GM12865 (cell line): ENCODE measurements around the gene CRB3.

Experiments used
- DNase-seq: peaks from one replicate; pipeline ENCODE4 v3.0.0; 2010; ENCODE audit warnings: low read depth
- H3K4me3 ChIP-seq: 2 replicates; pipeline ENCODE4 v1.5.1; 2011; ENCODE audit warnings: mild to moderate bottlenecking, low read depth, low read length, control low read depth
- CTCF ChIP-seq: IDR thresholded peaks from 2 replicates; pipeline ENCODE4 v1.5.1; 2011; ENCODE audit warnings: low read length, control low read depth, low read depth, inconsistent platforms; ENCODE audit not compliant: insufficient read depth; ENCODE audit errors: missing control alignments

Gene CRB3

DNA sequence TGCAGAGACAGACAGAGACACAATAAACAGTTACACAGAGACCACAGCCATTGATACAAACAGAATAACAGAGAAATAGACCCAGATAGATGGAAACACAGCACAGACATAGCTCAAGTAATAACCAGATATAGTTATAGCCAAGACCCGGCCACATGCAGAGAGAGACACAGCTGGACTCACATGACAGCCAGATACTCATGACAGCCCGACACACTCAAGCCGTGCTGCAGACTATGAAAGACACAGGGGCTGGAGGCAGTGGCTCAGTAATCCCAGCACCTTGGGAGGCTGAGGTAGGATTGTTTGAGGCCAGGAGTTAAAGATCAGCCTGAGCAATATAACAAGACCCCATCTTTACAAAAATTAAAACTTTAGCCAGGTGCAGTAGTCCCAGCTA lies 19.2 kb downstream of the CRB3 start:
- no peak for TF ChIP-seq CTCF
- no peak for DNase-seq
- H3K4me3 ChIP-seq = no peak overlapping the region

DNA sequence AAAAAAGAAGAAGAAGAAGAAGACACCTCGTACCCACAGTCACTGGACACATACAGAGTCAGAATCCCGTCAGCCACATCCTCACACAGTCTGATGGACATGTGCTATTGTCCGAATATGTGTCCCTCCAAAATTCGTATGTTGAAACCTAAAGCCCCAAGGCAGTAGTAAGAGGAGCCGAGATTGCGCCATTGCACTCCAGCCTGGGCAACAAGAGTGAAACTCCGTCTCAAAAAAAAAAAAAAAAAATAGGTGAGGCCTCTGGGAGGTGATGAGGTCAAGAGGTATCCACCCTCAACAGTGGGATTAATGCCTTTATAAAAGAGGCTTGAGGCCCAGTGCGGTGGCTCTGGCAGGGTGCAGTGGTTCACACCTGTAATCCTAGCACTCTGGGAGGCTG lies 20.2 kb downstream of the CRB3 start:
- H3K4me3 ChIP-seq = no peak overlapping the region
- DNase-seq = no peak
- TF ChIP-seq CTCF = no peak

GRCh38 chr19:6484831-6485230 lies 20.8 kb downstream of the CRB3 start:
- no peak for TF ChIP-seq CTCF
- no peak overlapping the region for H3K4me3 ChIP-seq
- no peak for DNase-seq

DNA sequence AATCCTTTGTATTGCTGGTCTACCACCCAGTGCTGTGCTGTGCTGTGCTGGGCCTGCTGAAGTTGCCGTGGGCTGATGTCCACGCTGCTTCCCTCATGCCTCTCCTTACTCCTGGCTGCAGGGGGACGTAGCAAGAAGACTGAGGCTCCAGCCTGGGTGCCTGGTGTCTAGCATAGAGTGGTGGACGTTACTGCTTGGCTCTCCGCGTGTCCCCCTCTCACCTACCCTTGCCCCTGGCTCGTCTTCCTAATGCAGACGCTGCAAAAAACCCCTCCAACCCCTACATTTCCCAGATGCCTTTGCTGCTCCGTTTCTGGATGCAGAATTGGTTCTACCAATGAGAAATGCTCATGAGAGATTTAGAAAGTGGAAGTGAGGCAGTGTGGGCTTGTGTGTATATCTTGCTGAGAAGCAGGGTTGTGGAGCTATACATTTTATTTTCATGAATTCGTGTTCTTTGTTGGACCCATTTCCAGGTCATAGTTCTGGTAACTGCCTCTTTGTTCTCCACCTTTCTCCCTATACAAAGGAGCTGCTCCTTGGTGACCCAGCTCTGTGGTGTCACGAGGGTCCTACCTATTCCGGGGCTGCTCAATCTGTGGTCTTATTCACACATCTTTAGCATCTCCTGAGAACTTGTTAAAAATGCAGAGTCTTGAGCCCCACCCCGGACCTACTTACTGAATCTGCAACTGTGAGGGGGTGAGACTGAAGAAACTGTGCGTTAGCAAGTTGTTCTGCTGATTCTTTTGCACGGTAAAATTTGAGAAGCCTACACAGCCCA lies 25.4 kb downstream of the CRB3 start:
- peak overlapping the region; percentile 87 for H3K4me3 ChIP-seq
- no peak for TF ChIP-seq CTCF
- DNase-seq = peak; percentile 83

- peak overlapping the region; percentile 87 for H3K4me3 ChIP-seq
- DNase-seq = no peak
- TF ChIP-seq CTCF = no peak
These were observed 26.1 kb downstream of the CRB3 start for GRCh38 chr19:6490134-6490533.

- H3K4me3 ChIP-seq = no peak overlapping the region
- no peak for DNase-seq
- TF ChIP-seq CTCF = no peak
These were observed 27.9 kb downstream of the CRB3 start for GRCh38 chr19:6491802-6492592.
